HG03095 (cell line): Measurements from ENCODE around the gene LRIT1.

Source experiments
- ATAC-seq: cut with Tn5 transposase; IDR thresholded peaks from one replicate; pipeline ENCODE4 v1.9.1; 2021; ENCODE audit warnings: moderate library complexity; ENCODE audit not compliant: unreplicated experiment

LRIT1 gene

GRCh38 chr10:84254552-84255478, 13.5 kb upstream of the LRIT1 start:
- ATAC-seq: no peak

GRCh38 chr10:84248794-84249193, 7.4 kb upstream of the LRIT1 start:
- no peak for ATAC-seq

DNA sequence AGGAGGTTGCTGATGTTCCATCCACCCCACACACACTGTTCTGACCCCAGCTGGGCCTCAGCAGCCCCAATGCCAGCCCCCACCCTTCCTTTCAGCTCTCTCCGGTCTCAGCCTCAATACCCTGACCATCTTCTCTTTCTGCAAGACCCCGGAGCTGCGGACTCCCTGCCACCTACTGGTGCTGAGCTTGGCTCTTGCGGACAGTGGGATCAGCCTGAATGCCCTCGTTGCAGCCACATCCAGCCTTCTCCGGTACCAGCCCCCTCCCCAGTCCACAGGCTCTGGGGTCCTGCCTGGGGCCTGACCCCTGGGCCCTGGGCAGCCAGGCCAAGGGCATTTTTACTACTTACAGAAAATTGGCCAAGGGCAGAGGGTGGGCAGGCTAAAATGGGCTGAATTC, 6.2 kb upstream of the LRIT1 start:
- no peak for ATAC-seq

DNA sequence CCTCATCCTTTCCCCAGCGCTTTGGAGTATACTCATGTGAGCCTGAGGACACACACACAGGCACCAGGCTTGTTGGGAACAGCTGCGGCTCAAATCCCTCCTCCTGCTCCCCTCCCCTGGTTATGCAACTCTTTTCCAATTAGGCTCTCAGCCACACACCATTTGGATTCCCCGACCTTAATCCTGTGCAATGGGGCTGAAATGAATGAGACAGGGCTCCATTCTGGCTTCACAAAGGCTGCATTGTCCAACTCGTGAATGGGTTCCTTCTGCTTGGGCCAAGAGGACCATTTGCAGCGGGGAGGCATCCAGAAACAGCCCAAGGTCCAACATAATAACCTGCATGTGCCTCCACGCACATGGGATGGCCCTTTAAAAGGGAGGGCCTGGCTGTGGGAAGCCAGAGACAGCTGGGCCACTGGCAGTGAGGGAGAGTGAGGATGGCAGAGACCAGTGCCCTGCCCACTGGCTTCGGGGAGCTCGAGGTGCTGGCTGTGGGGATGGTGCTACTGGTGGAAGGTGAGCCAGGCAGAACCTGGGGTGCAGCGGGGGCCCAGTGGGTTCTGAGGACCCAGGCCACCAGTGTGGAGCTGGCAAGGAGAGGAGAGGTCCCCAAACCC, 3.4 kb upstream of the LRIT1 start, which contains the start of gene RGR:
Gene RGR (plus strand): TSS at position 403 of the 620 bp plus-strand sequence. CDS start 38 bp downstream, at position 441.
- ATAC-seq: no peak

- no peak for ATAC-seq
Measured at GRCh38 chr10:84243759-84244158, 2.4 kb upstream of the LRIT1 start.

DNA sequence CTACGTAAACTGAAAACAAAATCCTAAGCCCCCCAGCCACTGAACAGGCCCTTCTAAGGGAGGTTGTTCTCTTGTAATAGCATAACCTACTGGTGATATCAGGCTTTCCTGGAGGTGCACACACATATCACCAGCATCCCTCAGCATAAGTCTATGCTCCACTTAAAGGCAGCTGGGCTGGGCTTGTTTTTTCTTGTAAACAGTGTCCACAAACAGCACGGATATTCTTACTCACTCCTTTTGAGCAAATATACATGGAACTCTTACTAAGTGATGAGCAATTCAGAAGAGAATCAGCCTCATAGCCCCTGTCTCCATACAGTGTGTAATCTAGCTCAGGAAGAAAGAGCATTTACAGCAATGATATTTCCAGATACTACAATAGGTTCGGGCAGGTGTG, 2.4 kb downstream of the LRIT1 start:
- no peak for ATAC-seq

- ATAC-seq: no peak
Measured at GRCh38 chr10:84237199-84238051, 3.9 kb downstream of the LRIT1 start.

DNA sequence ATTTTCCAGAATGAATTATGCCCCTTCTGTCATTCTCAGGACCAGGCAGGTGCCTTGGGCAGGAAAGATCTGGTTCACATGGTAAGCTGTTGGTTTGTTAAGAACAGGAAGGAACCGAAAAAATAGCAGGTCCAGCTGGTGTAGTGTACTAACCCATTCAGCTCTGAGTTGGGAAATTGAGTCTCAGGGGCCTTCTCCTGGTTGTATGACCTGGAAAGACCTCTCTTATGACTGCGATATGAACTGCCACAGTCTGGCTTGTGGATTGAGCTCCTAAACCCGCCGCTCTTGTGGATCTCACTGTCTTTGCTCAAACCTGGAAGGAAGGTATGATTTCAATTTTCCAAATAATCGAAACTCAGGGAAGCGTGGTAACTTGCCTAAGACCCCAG, 4.5 kb downstream of the LRIT1 start:
- ATAC-seq: no peak

DNA sequence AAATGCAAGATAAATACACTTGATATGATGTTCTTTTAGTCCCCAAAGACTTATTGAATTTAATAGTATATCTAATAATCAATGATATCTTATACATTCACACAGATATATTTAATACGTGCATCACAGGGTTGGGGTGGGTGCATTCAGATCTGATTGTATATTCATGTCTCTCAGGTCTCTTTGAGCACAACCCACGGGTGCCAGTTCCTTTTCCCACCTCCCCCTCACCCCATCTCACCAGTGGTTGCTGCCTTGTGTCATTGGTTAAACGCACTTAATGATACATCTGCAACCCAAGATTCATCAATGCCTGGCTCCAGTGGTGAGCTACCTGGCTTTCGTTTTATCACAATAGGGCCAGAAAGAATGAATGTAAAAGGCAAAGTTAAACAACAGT, 6.2 kb downstream of the LRIT1 start:
- no peak for ATAC-seq

GRCh38 chr10:84234479-84234878, 6.9 kb downstream of the LRIT1 start:
- ATAC-seq: no peak

- ATAC-seq: no peak
Measured at GRCh38 chr10:84233940-84234339, 7.4 kb downstream of the LRIT1 start.

- ATAC-seq: no peak
Measured at GRCh38 chr10:84232376-84232775, 9.0 kb downstream of the LRIT1 start.

DNA sequence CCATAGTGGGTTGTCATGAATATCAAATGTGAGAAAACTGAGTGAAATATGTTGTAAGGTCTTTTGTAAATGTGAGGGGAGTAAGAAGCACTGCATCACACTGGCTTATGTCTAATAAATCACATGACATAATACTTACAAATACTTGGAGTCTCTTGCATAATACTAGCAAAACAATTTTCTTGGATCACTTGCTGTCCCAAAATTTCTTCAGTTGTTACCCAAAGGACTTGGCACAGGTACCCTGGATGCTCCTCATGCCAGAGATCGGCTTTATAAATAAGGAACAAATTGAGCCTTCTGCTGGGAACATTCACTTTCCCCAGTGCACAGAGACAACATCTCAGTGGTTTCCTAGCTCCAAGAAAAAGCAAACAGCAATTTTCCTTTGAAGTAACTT, 11.0 kb downstream of the LRIT1 start:
- ATAC-seq: no peak

GRCh38 chr10:84227810-84228209, 13.5 kb downstream of the LRIT1 start:
- ATAC-seq: no peak

GRCh38 chr10:84226616-84227015, 14.7 kb downstream of the LRIT1 start:
- ATAC-seq: no peak

DNA sequence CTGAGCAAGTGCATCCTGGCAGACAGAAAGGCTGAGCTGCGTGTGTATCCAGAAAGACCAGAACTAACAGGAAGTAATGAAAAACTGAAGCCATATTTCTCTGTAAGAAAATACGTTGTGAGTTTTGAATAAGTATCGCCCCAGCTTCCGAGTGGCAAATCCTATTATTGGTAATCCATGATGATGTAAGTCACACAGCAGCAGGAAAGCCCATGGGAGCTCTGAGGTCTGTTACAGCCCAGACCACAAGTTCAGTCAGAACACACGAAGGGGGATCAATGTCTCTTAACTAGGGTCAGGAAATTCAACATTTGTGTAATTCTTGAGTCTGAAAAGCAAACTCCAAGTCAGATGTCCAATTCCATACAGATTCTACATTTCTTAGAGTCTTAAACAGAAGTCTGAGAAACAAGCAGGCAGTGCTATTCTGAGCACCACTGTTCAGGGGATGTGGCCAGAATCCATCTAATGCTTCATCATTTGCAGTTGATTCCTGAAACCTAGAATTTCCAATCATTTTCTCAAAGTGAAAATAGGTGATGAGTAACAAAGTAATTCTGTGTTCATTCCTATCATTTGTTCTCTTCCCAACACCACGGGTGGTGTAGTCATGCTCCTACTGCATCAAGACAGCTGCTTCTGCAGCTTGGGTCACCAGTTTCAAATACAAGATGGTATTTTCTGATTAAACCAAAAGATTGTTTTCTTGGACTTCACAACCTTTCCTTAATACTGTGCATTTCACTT, 15.7 kb downstream of the LRIT1 start, which contains the start of gene LRIT2:
Gene LRIT2 (minus strand): TSS at position 118 of the 747 bp plus-strand sequence. CDS start 24 bp downstream, at position 94.
- ATAC-seq: no peak

- no peak for ATAC-seq
Measured at GRCh38 chr10:84224411-84225028, 16.8 kb downstream of the LRIT1 start.

GRCh38 chr10:84221916-84222315, 19.4 kb downstream of the LRIT1 start:
- no peak for ATAC-seq

DNA sequence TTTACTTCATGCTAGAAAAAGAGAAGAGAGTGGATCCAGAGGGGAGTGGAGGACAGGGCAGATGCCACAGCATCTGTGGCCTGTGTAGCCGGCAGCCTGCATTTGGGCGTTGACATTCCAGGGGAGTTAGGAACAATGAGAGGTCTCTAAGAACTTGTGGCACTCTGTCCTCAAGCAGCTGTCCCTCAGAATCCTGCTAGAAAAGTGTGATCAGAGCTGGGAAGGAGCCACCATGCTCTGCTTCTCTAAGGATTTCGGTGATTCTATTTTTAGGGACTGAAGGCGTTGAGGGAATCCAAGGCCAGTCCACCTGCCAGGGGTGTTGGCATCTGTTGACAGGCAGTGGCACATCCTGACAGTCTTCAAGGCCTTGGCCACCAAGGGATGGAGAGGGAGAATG, 23.6 kb downstream of the LRIT1 start:
- ATAC-seq: no peak

GRCh38 chr10:84216834-84217233, 24.5 kb downstream of the LRIT1 start:
- ATAC-seq: no peak
